GM12878 (cell line): ENCODE results near the gene CMSS1.

Source experiments
- CREM ChIP-seq: IDR thresholded peaks from 2 replicates; pipeline ENCODE4 v1.6.1; 2014; ENCODE audit warnings: antibody characterized with exemption, low read depth
- CTCF ChIP-seq, 3 experiments: IDR thresholded peaks in 2 of 3; conservative IDR thresholded peaks in 1 of 3; 2 replicates each; pipeline ENCODE4 v1.5.1; 2011; ENCODE audit warnings: low read depth in 3 of 3, low read length in 3 of 3, mild to moderate bottlenecking in 3 of 3, control low read depth in 2 of 3, moderate library complexity in 2 of 3, inconsistent platforms in 1 of 3, mixed read lengths in 1 of 3; ENCODE audit not compliant: control insufficient read depth in 2 of 3, insufficient read depth in 1 of 3; ENCODE audit errors: extremely low read depth in 1 of 3
- EGR1 ChIP-seq, 2 experiments: IDR thresholded peaks; 1 replicate in 1 of 2; 2 replicates in 1 of 2; pipeline ENCODE4 v1.6.1; 2011 to 2012; ENCODE audit warnings: low read depth in 2 of 2, low read length in 2 of 2, borderline replicate concordance in 1 of 2, mild to moderate bottlenecking in 1 of 2, moderate library complexity in 1 of 2
- FOXK2 ChIP-seq: fragments of 450-650 bp; IDR thresholded peaks from 2 replicates; pipeline ENCODE4 v1.6.1; 2017; ENCODE audit warnings: mild to moderate bottlenecking, moderate library complexity
- NFIC ChIP-seq: IDR thresholded peaks from 2 replicates; pipeline ENCODE4 v1.6.1; 2012; ENCODE audit warnings: low read depth, mild to moderate bottlenecking, inconsistent platforms, low read length, moderate library complexity
- USF2 ChIP-seq: IDR thresholded peaks from 2 replicates; pipeline ENCODE4 v1.6.1; 2011; ENCODE audit warnings: low read depth, low read length, improper control_type of control experiment, borderline replicate concordance

- no peak for TF ChIP-seq NFIC
- TF ChIP-seq CTCF (IDR thresholded peaks at IDR 0.05 in 2 of 3, conservative IDR thresholded peaks at IDR 0.05 in 1 of 3; ENCODE audit: control insufficient read depth in 2 of 3, extremely low read depth in 1 of 3, insufficient read depth in 1 of 3, low read depth in 3 of 3, low read length in 3 of 3): no peak
- no peak for TF ChIP-seq USF2
- no peak for TF ChIP-seq FOXK2
- no peak for TF ChIP-seq EGR1 (IDR thresholded peaks at IDR 0.05; ENCODE audit: borderline replicate concordance in 1 of 2, low read depth in 2 of 2, low read length in 2 of 2)
- TF ChIP-seq CREM: no peak
Measured at GRCh38 chr3:99834211-99834957, 16.7 kb downstream of the CMSS1 start.
